ENCODE measurements around the gene SPRR5.

The SPRR5 gene

DNA sequence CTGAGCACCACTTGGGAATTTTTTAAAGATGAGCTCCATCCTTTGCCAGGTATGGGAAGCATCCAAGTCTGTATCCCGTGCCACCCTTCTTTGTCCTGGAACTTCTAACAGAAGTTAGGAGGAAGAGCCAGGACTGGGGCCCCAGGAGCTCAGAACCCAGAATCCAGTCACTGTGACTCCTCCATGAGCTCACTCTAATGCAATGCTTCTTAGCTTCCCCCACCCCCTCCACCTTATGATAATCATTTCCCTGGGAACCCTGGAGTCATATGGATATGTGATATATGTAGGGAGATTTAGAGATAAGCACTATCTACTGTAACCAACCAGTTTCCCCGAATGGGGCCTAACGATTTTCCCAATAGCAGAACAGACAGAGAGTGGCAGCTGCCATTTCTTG lies 758 bp upstream of the SPRR5 start:
- DNase-seq (ENCODE audit: low read depth, low spot score): no peak

DNA sequence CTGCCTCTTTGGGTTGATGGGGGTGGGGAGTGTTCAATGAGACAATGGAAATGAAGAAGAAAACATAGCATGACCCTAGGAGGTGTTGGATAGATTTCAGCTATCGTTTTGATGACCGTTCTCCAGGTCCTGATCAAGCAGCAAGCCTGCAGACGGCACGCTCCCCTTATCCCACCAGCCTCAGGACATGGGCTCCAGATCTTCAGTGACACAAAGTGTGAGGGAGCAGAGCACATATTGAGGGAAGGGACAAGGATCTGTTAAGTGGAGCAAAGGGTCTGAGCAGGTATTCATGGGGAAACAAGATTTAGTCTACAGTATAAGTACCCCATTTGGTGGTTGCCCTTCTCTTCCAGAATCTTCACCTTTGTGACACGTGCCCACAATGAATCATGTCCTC lies 4.7 kb downstream of the SPRR5 start:
- DNase-seq (ENCODE audit: low read depth, low spot score): no peak

DNA sequence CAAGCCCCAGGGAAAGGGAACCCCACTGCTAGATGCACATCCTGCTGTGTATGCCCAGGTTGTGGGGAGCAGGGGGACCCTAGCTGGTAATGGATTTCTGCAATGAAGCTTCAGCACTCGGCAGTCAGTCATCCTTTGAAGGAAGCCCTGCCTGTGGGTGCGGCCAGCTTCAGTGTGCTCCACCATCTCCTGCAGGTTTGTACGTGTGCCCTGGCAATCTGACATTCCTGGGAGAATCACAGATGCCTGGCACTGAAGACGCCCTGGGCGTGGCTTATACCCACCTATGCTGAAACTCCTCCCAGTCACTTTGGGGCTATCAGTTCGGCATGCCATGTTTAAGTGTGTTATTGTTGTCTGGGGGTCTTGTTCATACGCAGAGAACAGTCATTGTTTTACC lies 6.8 kb downstream of the SPRR5 start:
- no peak for DNase-seq (ENCODE audit: low read depth, low spot score)

DNA sequence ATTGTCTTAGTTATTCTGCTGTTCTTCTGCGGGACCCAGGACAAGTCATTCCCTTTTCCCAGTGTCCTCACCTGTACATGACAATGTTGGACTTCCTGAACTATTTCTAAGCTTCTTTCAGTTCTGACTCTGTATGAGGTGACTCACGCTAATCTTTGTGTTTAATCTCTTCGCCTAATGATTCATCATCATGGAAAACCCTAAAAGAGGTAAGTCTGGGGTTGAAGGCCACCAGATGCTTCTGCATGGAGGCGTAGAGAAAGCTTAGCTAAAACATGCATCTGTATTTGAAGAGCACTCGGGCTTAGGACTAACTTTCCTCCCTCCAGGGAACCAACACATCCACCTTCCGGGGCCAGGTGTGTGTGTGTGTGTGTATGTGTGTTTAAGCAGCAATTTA lies 7.4 kb downstream of the SPRR5 start:
- DNase-seq (ENCODE audit: low read depth, low spot score): no peak

DNA sequence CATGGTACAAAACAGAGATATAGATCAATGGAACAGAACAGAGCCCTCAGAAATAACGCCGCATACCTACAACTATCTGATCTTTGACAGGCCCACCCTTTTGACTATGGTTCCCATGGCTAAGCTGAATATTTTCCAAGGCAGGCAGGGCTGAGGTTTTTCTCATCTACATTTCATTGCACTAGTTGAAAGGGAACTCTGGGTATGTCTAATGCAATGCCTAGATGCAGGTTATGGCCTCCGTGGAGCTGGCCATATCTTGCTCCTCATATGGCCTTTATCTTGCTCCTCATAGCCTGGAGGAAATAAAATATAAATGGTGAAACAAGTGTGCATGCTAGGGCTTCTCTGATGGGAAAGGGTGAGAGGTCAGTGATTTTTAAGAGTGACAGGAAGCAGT lies 10.6 kb downstream of the SPRR5 start:
- DNase-seq (ENCODE audit: low read depth, low spot score): no peak

DNA sequence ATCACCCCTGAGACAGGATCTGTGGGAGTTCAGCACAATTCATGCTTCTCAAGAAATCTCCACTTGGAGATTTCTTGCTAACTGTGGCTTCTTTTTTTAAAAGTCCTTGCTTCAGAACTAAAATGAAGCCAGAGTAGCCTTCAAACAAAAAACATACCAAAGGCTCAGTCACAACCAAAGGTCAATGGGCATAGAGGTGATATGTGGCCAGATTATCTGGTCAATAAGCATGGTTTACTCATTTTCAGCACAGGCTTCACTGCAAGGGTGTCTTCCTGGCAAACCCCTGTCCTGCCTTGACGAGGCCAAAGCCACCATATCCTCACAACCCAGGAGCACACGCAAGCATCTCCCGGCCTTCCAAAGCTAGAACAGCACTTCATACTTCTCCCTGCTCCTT lies 12.3 kb downstream of the SPRR5 start:
- no peak for DNase-seq (ENCODE audit: low read depth, low spot score)

DNA sequence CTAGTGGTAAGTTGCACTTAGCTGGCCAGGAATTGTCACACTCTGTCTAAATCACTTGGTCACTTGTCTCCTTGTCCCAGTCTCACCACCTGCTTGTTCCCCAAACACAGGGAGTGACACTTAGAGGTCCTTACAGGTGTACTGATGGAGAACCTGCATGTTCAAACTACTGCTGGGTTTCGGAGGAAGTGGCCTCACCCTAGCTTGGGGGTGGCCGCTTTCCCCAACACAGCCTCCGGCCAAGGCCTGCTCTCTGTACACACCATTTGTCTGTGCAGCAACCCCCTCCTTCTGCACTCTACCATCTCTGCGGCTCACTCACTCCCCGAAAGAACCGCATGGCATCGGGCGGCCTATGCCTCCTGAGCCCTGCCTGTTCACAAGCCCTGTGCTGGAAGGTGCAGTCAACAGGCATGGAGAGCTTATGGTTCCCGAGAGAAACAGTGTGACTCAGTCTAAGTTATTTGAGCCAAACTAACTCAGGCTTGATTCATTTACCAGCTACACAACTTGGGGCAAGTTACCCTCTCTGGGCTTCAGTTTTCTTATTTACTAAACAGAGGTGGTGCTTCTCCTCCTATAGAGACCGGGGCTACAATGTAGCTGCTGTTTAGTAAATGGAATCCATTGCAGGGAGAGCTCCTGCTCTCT lies 12.9 kb downstream of the SPRR5 start:
- DNase-seq (ENCODE audit: low read depth, low spot score): no peak

DNA sequence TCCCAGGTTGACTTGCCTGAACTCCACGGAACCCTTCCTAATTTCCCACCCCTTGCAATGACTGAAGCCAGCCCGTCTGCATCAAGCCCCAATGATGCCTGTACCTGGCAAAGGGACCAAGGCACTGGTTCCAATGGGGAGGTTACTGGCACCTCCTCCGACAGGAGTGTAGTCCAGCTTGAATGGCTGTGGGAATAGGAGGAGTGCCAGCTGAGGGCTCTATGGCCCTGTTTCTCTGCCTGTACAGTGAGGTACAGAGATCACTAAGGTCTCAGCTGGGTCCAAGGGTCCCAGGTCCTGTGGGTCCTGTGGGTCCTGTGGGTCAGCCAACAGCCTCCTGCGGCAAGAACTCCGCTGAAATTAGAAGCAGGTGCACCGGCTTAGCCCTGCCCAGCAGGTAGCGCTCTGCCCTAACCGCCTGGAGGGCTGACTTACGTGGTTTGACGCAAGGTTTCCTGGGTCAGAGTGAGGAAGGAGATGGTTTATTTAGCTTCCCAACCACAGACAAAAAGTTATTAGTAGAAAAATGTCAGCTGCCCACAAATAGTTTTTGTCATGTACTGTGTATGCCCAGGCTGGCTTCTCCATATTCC lies 13.5 kb downstream of the SPRR5 start:
- DNase-seq (ENCODE audit: low read depth, low spot score): no peak

DNA sequence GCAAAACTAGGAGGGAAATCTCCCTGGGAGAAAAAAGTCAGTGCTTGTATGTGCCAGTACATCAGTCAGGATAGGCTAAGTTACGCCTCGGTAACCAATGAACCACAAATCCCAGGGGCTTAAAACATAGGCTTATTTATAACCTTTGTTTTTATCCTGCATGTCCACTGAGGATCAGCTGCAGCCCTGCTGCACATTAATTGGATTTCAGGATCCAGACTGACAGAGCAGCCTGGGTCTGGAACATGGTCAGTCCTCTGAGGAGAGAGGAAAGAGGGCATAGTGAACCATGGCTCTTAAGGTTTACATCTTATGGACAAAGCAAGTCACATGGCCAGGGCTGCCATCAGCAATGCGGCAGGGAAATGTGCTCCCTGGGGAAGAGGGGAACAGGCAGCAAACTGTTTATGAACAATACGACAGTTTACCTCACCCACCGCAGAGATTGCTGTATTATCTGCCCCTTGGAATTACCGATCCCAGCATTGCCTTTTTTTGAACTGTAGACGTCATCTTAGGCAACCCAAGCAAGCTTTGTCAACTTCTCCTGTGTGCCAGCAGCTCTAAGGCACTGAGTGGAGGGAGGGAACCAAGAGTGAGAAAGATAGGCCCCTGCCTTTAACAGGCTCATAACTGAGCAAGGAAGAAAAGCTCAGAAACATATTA lies 14.4 kb downstream of the SPRR5 start:
- DNase-seq (ENCODE audit: low read depth, low spot score): no peak

DNA sequence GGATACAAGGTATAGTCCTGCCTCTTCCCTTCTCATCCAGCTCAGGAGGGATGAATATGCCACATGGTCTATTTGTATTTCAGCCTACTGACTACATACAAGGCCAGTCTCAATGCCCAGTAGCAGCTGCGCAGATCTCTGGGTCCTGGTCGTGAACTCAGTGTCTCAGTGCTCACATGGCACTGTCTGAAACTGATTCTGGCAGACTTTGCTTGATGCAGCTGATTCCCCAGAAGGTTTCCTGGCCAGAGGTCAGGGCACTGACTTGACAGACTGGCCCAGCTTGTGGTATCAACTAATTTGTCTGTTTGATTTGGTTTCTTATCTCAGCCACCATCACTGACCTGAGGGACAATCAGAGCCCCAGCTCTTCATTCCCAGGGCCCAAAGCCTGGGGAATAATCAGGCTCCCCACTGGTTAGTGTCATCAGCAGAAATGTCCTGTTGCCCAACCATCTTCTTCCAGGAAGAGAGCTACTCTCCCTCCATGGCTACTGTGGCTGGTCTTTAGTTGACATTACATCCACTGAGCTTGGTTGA lies 15.9 kb downstream of the SPRR5 start:
- DNase-seq (ENCODE audit: low read depth, low spot score): no peak

DNA sequence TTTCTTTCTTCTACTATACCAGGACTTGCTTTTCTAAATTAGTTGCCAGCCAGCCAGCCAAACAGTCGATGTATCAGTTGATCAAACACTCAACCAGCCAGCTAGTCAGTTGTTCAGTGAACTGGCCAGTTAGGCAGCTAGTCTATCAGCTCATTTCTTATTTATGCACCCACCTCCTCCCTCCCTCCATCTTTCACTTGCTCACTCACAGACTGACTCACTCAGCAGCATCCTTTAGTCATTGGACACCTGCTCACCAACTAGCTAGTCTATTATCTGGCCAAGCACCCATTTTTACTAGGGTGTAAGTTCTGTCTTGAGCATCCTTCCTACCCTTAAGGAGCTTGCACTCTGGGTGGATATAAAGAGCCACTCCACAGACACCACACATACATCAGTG lies 17.5 kb downstream of the SPRR5 start:
- no peak for DNase-seq (ENCODE audit: low read depth, low spot score)

DNA sequence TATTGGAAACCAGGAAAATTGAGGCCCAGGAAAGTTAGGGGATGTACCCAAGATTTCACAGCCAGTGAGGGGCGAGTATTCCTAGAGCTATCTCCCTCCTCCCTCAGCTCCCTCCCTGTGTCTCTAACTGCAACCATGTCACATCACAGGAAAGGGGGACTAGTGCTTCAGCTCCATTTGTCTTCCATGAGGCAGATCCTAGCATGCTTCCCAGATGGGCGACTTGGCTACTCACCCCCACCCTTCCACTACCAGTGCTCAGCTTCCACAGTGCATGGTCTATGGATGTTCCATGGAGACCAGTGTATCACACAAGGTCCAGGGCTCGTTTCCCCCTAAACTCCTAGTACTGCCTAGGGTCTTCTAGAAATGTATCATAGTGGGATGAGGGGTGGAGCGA lies 18.8 kb downstream of the SPRR5 start:
- DNase-seq (ENCODE audit: low read depth, low spot score): no peak

DNA sequence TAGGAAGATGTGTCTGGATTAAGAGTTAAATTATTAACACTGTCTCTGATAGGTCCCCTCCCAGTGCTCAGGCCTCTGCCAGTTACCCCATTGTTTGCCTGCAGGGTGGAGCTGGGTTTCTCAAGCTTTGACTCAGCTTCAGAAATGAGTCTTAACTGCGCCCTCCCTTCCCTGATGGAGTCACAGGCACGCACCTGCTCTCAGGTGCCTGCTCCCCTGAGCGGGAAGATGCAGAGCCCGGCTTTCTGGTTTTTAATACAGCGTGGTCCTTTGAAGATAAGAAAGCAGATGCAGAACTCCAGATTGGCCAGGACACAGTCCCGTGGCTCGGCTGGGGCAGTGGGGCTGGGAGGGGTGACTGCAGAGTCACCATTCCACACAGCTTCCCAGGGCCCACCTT lies 20.2 kb downstream of the SPRR5 start:
- DNase-seq (ENCODE audit: low read depth, low spot score): no peak

DNA sequence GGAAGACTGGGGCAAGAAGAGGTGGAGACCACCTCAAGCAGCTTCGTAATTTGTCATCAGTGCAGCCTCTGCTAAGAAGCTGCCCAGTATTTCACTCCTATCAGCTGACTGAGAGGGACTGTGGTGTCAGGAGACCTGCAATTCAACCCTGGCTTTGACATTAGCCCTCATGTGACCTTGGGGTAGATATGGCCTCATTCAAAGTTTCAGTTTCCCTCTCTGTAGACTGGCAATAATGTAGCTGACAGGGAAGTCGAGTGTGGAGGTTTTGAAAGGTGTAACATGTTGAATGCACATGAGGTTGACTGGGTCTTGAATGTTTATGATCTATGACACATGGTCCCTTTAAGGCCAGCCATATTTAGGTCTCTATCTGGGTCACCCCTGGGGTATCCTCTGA lies 21.2 kb downstream of the SPRR5 start:
- no peak for DNase-seq (ENCODE audit: low read depth, low spot score)

DNA sequence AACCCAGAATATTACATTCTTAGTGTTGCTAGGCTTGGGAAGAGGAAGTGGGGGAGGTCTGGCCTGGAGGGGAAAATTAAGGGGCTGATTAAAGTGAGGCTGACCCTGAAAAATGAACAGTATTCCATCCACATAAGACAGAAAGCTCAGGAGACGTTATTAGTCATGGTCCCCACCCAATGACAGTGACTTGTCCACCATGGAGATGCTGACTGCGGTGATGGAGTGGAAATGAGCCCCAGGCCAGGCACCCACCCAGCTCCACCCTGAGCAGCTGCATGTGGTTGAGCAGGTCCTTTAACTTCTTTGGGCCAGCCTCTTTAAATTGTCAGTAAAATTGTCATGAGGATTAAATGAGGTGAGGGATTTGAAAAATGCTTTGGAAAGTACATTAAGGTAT lies 22.0 kb downstream of the SPRR5 start:
- DNase-seq (ENCODE audit: low read depth, low spot score): no peak

DNA sequence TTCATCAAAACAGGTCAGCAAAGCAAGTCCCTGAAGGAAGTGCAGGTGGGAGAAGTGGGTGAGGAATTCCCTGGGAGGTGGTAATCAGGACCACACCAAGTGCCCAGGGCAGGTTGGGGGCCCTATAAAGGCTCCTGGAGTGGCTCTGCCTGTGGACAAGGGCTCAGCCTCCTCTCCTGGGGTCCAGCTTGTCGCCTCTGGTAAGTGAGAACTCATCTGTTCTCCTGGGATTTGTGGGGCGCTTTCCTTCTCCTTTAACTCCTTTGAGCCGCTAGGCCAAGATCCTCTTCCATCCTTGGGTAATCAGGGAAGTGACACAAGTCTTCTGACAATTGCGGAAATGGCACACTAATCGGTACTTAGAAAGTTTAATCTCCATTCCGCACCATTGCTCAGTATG lies 23.5 kb downstream of the SPRR5 start, which contains the start of gene SPRR4:
Gene SPRR4, plus strand, starts transcription at position 154 of the 400 bp plus-strand sequence. CDS start 1,243 bp downstream, outside the sequence.
- no peak for DNase-seq (ENCODE audit: low read depth, low spot score)

DNA sequence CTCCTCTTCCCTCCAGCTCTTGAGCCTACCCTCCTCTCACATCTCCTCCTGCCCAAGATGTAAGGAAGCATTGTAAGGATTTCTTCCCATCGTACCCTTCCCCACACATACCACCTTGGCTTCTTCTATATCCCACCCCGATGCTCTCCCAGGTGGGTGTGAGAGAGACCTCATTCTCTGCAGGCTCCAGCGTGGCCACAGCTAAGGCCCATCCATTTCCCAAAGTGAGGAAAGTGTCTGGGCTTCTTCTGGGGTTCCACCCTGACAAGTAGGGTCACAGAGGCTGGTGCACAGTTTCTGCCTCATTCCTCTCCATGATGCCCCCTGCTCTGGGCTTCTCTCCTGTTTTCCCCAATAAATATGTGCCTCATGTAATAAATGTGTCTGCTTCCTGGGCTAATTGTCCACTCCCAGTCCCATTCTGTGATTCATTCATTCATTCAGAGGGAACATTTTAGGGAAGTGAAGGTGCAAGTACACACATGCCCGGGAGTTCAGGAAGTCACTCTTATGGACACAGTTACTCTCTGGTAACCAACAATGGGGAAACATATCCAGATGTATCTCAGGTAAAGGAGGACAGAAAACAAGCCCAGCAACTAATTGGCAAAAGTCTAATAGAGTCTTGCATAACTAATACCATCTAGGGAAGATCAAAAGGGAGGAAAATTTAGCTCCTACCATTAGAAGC lies 25.3 kb downstream of the SPRR5 start:
- DNase-seq (ENCODE audit: low read depth, low spot score): no peak

DNA sequence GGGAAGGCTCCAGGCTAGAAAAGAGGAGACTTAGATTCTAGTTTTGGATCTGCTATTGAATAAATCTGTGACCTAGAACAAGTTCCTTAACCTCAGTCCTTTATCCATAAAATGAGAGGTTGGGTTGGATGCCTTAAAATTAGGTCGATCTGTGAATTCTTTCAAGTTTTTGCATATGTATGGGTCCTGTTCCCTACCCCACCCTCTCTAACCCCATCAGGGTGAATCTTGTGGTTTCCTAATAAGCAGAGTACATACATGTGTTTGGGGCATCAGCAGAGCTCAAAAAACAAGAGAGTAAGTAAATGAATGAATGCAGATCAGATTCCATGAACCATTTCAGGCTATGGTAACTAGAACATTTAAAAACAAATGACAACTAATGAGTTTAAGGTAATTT lies 29.7 kb downstream of the SPRR5 start:
- DNase-seq (ENCODE audit: low read depth, low spot score): no peak

DNA sequence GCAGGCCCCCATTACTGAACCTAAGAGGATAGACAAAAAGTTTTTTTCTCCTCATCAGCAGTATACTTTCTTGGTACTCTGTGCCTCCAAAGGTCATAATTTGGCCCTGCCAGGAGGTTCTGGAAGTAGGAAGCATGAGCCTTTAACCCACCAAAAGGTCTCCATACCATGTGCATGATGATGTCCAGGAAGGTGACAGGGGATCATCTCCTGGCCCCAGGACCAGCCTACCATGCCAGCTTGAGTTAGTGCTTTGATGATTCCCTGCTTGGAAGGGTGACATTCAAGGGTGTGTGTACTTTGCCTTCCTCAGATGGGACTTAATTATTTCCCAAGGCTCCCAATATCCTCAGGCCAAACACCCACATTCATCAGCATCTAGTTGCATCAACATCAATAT lies 30.6 kb downstream of the SPRR5 start:
- DNase-seq (ENCODE audit: low read depth, low spot score): no peak

DNA sequence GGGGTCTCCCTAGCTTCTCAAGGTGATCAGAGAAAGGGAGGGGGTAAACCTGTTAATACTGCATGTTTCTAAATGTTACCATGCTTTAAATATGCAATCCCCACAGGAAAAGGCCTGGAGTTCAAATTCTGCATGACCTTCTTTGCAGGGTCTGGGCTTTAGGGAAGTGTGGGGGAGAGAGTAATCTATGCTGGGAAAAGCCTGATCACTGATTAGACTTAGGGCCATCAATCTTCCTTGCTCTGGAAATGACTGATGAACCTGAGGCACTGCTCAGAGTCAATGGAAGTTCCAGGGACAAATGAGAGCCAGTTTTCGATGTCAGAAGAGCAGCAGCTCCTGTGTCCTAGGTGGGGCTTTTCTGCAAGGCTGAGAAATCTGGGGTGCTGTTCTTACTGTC lies 33.7 kb downstream of the SPRR5 start:
- no peak for DNase-seq (ENCODE audit: low read depth, low spot score)

DNA sequence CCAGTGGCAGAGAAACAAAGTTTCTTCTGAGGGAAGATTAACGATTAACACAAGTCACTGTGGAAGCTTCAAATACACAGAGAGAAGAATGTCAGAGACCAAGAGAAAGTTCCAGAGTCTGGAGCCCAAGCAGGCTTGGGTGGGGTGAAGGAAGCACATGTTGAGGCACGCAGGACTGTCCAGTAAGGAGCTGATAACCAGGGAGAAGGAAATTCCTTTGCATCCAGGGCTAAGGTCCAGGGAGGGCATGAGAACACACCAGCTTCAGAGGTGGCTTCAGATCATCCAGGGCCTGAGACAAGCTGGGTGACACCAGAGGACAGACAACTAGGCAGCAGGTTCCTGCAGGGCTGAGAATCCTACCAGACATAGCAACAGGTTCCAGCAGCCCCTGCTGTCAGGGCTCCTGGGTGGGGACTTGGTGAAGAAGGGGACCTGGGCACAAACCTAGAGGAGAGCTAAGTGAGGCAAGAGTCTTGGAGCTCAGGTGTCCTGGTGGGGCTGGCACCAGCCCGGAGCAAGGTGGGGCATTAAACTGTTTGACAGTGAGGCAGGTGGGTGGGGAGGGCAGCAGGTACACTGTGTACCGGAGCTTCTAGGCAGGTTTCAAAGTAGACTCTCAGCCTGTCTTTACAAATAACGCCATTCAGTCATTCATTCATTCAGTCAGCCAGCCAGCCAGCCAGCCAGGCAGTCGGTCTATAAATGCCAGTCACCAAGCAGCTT lies 34.3 kb downstream of the SPRR5 start:
- DNase-seq (ENCODE audit: low read depth, low spot score): no peak

DNA sequence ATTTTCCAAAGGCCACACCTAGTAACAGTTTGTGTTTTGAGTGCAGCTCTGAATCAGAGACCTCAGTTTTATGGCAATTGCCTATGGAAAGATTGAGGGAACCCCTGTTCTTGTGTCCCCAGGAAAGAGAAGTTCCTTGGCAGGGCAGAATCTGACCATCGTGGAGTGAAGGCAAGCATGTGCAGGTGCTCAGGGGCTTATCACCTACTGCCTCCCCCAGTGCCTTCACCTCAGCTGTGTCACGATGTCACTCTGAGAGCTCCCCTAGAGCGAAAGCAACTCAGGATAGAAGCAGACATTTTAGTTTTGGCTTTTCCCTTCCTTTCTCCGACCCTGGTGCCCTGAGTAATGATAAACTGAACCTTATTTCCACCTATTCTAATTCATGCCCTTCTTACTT lies 35.1 kb downstream of the SPRR5 start:
- no peak for DNase-seq (ENCODE audit: low read depth, low spot score)
